IPS-18c (cell line): ENCODE results near the gene DRGX.
A peak's percentile ranks its signal among the peaks of the same experiment; 100 is the strongest.

ENCODE experiments used
- H3K4me3 ChIP-seq: 2 replicates; pipeline ENCODE4 v1.7.0; 2013; ENCODE audit warnings: low read depth, mild to moderate bottlenecking, low read length, moderate library complexity; ENCODE audit not compliant: insufficient read depth
- H3K9me3 ChIP-seq: one replicate; pipeline ENCODE4 v1.6.1; 2013; ENCODE audit warnings: mild to moderate bottlenecking, low read length, moderate library complexity; ENCODE audit not compliant: control insufficient read depth, insufficient read depth

DRGX gene

GRCh38 chr10:49395741-49396665, at the start of gene DRGX:
DRGX (minus strand) TSS chr10:49396089; CDS start chr10:49395440, 649 bp downstream.
- H3K4me3 ChIP-seq = peak within 1 kb of the TSS; percentile 56

GRCh38 chr10:49444349-49444748, 48.5 kb upstream of the DRGX start:
- no peak overlapping the region for H3K4me3 ChIP-seq
- no peaks in the 10 kb centered on the region for H3K9me3 ChIP-seq

More at GRCh38 chr10:49395741-49396665, at the start of gene DRGX:
- H3K9me3 ChIP-seq = no peaks in the 10 kb centered on the region

- no peaks in the 10 kb centered on the region for H3K9me3 ChIP-seq
- H3K4me3 ChIP-seq = no peak overlapping the region
Measured at GRCh38 chr10:49442863-49443262, 47.0 kb upstream of the DRGX start.

- Histone ChIP-seq H3K4me3 (no peak overlapping the region), H3K9me3 (no peaks in the 10 kb centered on the region)
Measured at GRCh38 chr10:49441488-49442476, 45.9 kb upstream of the DRGX start.

GRCh38 chr10:49435225-49435624, 39.3 kb upstream of the DRGX start:
- H3K9me3 ChIP-seq = no peaks in the 10 kb centered on the region
- H3K4me3 ChIP-seq = no peak overlapping the region

GRCh38 chr10:49433069-49433468, 37.2 kb upstream of the DRGX start:
- H3K4me3 ChIP-seq = no peak overlapping the region

GRCh38 chr10:49431426-49431825, 35.5 kb upstream of the DRGX start:
- H3K9me3 ChIP-seq = peaks cover 3% of the 10 kb centered on the region
- H3K4me3 ChIP-seq = no peak overlapping the region

More at GRCh38 chr10:49433069-49433468, 37.2 kb upstream of the DRGX start:
- H3K9me3 ChIP-seq = no peaks in the 10 kb centered on the region

- Histone ChIP-seq H3K4me3 (no peak overlapping the region), H3K9me3 (peaks cover 5% of the 10 kb centered on the region)
Measured at GRCh38 chr10:49429458-49429857, 33.6 kb upstream of the DRGX start.

- H3K4me3 ChIP-seq = no peak overlapping the region
- peaks cover 5% of the 10 kb centered on the region for H3K9me3 ChIP-seq
Measured at GRCh38 chr10:49426490-49427360, 30.8 kb upstream of the DRGX start.

GRCh38 chr10:49419005-49419404, 23.1 kb upstream of the DRGX start:
- no peak overlapping the region for H3K4me3 ChIP-seq

GRCh38 chr10:49418328-49418727, 22.4 kb upstream of the DRGX start:
- H3K9me3 ChIP-seq = no peaks in the 10 kb centered on the region
- H3K4me3 ChIP-seq = no peak overlapping the region

More at GRCh38 chr10:49419005-49419404, 23.1 kb upstream of the DRGX start:
- no peaks in the 10 kb centered on the region for H3K9me3 ChIP-seq

- Histone ChIP-seq H3K4me3 (no peak overlapping the region), H3K9me3 (no peaks in the 10 kb centered on the region)
Measured at GRCh38 chr10:49418053-49418326, 22.1 kb upstream of the DRGX start.

- no peaks in the 10 kb centered on the region for H3K9me3 ChIP-seq
- no peak overlapping the region for H3K4me3 ChIP-seq
Measured at GRCh38 chr10:49417311-49418052, 21.6 kb upstream of the DRGX start.

GRCh38 chr10:49415846-49416245, 20.0 kb upstream of the DRGX start:
- Histone ChIP-seq H3K9me3 (no peaks in the 10 kb centered on the region), H3K4me3 (no peak overlapping the region)

- Histone ChIP-seq H3K9me3 (no peaks in the 10 kb centered on the region), H3K4me3 (no peak overlapping the region)
Measured at GRCh38 chr10:49415109-49415508, 19.2 kb upstream of the DRGX start.

GRCh38 chr10:49414496-49414895, 18.6 kb upstream of the DRGX start:
- H3K9me3 ChIP-seq = no peaks in the 10 kb centered on the region
- H3K4me3 ChIP-seq = no peak overlapping the region
